Mesenchymal stem cell (in vitro differentiated cells and primary cell): ENCODE measurements around the gene ACP4.
A peak's percentile ranks its signal among the peaks of the same experiment; 100 is the strongest.

Source experiments
- DNase-seq: peaks from one replicate; pipeline ENCODE4 v3.0.0-alpha.2; 2013
- H2AFZ ChIP-seq: one replicate; pipeline ENCODE4 v1.6.1; 2013; ENCODE audit warnings: low read depth, mild to moderate bottlenecking, control low read depth, inconsistent platforms, low read length, moderate library complexity
- H2AK5ac ChIP-seq: 2 replicates; pipeline ENCODE4 v1.6.1; 2013; ENCODE audit warnings: low read length, moderate library complexity, mild to moderate bottlenecking, inconsistent platforms; ENCODE audit not compliant: severe bottlenecking
- H2BK120ac ChIP-seq: one replicate; pipeline ENCODE4 v1.6.1; 2013; ENCODE audit warnings: low read depth, mild to moderate bottlenecking, inconsistent platforms, low read length, moderate library complexity
- H2BK12ac ChIP-seq, 2 experiments: one replicate each; pipeline ENCODE4 v1.6.1; 2013; ENCODE audit warnings: inconsistent platforms in 2 of 2, low read length in 2 of 2, mild to moderate bottlenecking in 2 of 2, moderate library complexity in 2 of 2, control low read depth in 1 of 2
- H2BK15ac ChIP-seq: one replicate; pipeline ENCODE4 v1.6.1; 2013; ENCODE audit warnings: mild to moderate bottlenecking, low read depth, inconsistent platforms; ENCODE audit not compliant: poor library complexity, severe bottlenecking
- H2BK5ac ChIP-seq: 2 replicates; pipeline ENCODE4 v1.6.1; 2013; ENCODE audit warnings: low read depth, mild to moderate bottlenecking, low read length, control low read depth, inconsistent platforms; ENCODE audit not compliant: poor library complexity, severe bottlenecking
- H3K14ac ChIP-seq, 2 experiments: one replicate each; pipeline ENCODE4 v1.6.1; 2013; ENCODE audit warnings: inconsistent platforms in 2 of 2, low read length in 2 of 2, control low read depth in 1 of 2, mild to moderate bottlenecking in 1 of 2, moderate library complexity in 1 of 2
- H3K18ac ChIP-seq, 2 experiments: one replicate each; pipeline ENCODE4 v1.6.1; 2013; ENCODE audit warnings: inconsistent platforms in 2 of 2, low read length in 2 of 2, control low read depth in 1 of 2, low read depth in 1 of 2, mild to moderate bottlenecking in 1 of 2
- H3K23ac ChIP-seq, 2 experiments: one replicate each; pipeline ENCODE4 v1.6.1; 2013; ENCODE audit warnings: inconsistent platforms in 2 of 2, low read length in 2 of 2, mild to moderate bottlenecking in 2 of 2, moderate library complexity in 2 of 2, control low read depth in 1 of 2
- H3K27ac ChIP-seq: 2 replicates; pipeline ENCODE4 v1.5.1; 2013; ENCODE audit warnings: mild to moderate bottlenecking, moderate library complexity, low read length, control low read depth, inconsistent platforms; ENCODE audit not compliant: poor library complexity, severe bottlenecking
- H3K27me3 ChIP-seq, 2 experiments: 2 replicates each; pipeline versions ENCODE4 v1.6.1 to v1.7.0; 2013; ENCODE audit warnings: low read length in 2 of 2, mild to moderate bottlenecking in 2 of 2, moderate library complexity in 2 of 2, control low read depth in 1 of 2, inconsistent platforms in 1 of 2; ENCODE audit not compliant: control insufficient read depth in 1 of 2, insufficient read depth in 1 of 2
- H3K36me3 ChIP-seq, 2 experiments: 2 replicates each; pipeline versions ENCODE4 v1.6.1 to v1.7.0; 2013; ENCODE audit warnings: low read length in 2 of 2, control low read depth in 1 of 2, inconsistent platforms in 1 of 2, low read depth in 1 of 2, mild to moderate bottlenecking in 1 of 2; ENCODE audit not compliant: insufficient read depth in 2 of 2, control insufficient read depth in 1 of 2
- H3K4ac ChIP-seq, 2 experiments: one replicate each; pipeline ENCODE4 v1.6.1; 2013; ENCODE audit warnings: inconsistent platforms in 2 of 2, low read length in 2 of 2, mild to moderate bottlenecking in 2 of 2, moderate library complexity in 2 of 2, control low read depth in 1 of 2, low read depth in 1 of 2
- H3K4me1 ChIP-seq: 2 replicates; pipeline ENCODE4 v1.6.1; 2013; ENCODE audit warnings: low read depth, low read length, control low read depth; ENCODE audit not compliant: control insufficient read depth, insufficient read depth
- H3K4me2 ChIP-seq: 2 replicates; pipeline ENCODE4 v1.6.1; 2013; ENCODE audit warnings: low read length, mild to moderate bottlenecking, inconsistent platforms; ENCODE audit not compliant: poor library complexity, severe bottlenecking
- H3K4me3 ChIP-seq, 2 experiments: 2 replicates each; pipeline versions ENCODE4 v1.5.1 to v1.7.0; 2013; ENCODE audit warnings: low read length in 2 of 2, mild to moderate bottlenecking in 2 of 2, control low read depth in 1 of 2, low read depth in 1 of 2; ENCODE audit not compliant: insufficient read depth in 1 of 2
- H3K79me1 ChIP-seq: replicated peaks from 2 replicates; pipeline ENCODE4 v1.6.1; 2013; ENCODE audit warnings: mild to moderate bottlenecking, control low read depth, low read length, inconsistent platforms; ENCODE audit not compliant: poor library complexity, severe bottlenecking
- H3K9ac ChIP-seq: 2 replicates; pipeline ENCODE4 v1.7.0; 2013; ENCODE audit warnings: mild to moderate bottlenecking, low read length, moderate library complexity
- H3K9me3 ChIP-seq: 2 replicates; pipeline ENCODE4 v1.7.0; 2013; ENCODE audit warnings: mild to moderate bottlenecking, low read length; ENCODE audit not compliant: control insufficient read depth
- H4K8ac ChIP-seq: one replicate; pipeline ENCODE4 v1.6.1; 2013; ENCODE audit warnings: inconsistent platforms, mild to moderate bottlenecking, low read length, moderate library complexity
- H4K91ac ChIP-seq: one replicate; pipeline ENCODE4 v1.6.1; 2013; ENCODE audit warnings: mild to moderate bottlenecking, low read length, inconsistent platforms
- WGBS: methylation state at CpG from one replicate; pipeline ENCODE4 v1.1.7; 2013; ENCODE audit warnings: mixed read lengths; 5-methylcytosine and 5-hydroxymethylcytosine counted together

ACP4 gene

GRCh38 chr19:50796634-50797428, 6.6 kb downstream of the ACP4 start:
- Histone ChIP-seq H2BK120ac (no peak overlapping the region), H3K18ac (no peak overlapping the region), H2BK5ac (no peak overlapping the region), H3K4me3 (no peak overlapping the region), H3K27me3 (no peaks in the 10 kb centered on the region), H2AK5ac (no peak overlapping the region), H2BK15ac (no peak overlapping the region), H3K23ac (no peak overlapping the region), H4K8ac (no peak overlapping the region), H2BK12ac (no peak overlapping the region), H3K36me3 (peaks cover 38 to 62% of the 10 kb centered on the region in 2 experiments), H3K27ac (no peak overlapping the region), H3K14ac (no peak overlapping the region), H3K9me3 (no peaks in the 10 kb centered on the region), H4K91ac (no peak overlapping the region), H3K4ac (no peak overlapping the region), H3K9ac (no peak overlapping the region), H2AFZ (no peak overlapping the region), H3K79me1 (peaks cover 31% of the 10 kb centered on the region), H3K4me2 (no peak overlapping the region), H3K4me1 (peaks cover 12% of the 10 kb centered on the region)
- WGBS: 90% methylated on average over 8 of the region's 8 CpGs
- DNase-seq: no peak

- Histone ChIP-seq H2BK120ac (no peak overlapping the region), H3K9me3 (no peaks in the 10 kb centered on the region), H3K14ac (no peak overlapping the region), H3K27ac (no peak overlapping the region), H4K91ac (no peak overlapping the region), H3K27me3 (no peaks in the 10 kb centered on the region), H4K8ac (no peak overlapping the region), H3K4me3 (no peak overlapping the region), H3K18ac (no peak overlapping the region), H2BK12ac (no peak overlapping the region), H3K36me3 (peaks cover 38 to 68% of the 10 kb centered on the region in 2 experiments), H2AK5ac (no peak overlapping the region), H3K9ac (no peak overlapping the region), H3K4ac (no peak overlapping the region), H3K23ac (no peak overlapping the region), H3K79me1 (peaks cover 31% of the 10 kb centered on the region), H3K4me1 (peaks cover 14% of the 10 kb centered on the region), H2BK15ac (no peak overlapping the region), H2BK5ac (no peak overlapping the region), H2AFZ (no peak overlapping the region), H3K4me2 (no peak overlapping the region)
- WGBS: 81% methylated on average over 6 of the region's 7 CpGs
- DNase-seq: no peak
Observed at GRCh38 chr19:50797429-50797780, 7.2 kb downstream of the ACP4 start.

GRCh38 chr19:50797781-50798658, 7.8 kb downstream of the ACP4 start:
- WGBS: 88% methylated on average over 18 of the region's 18 CpGs
- Histone ChIP-seq H2BK12ac (no peak overlapping the region), H4K8ac (no peak overlapping the region), H3K36me3 (peaks cover 38 to 71% of the 10 kb centered on the region in 2 experiments), H2BK120ac (no peak overlapping the region), H3K27me3 (no peaks in the 10 kb centered on the region), H3K4ac (no peak overlapping the region), H4K91ac (peak overlapping the region; percentile 27), H3K79me1 (peaks cover 31% of the 10 kb centered on the region), H3K23ac (no peak overlapping the region), H3K4me2 (no peak overlapping the region), H3K9ac (no peak overlapping the region), H3K4me1 (peaks cover 18% of the 10 kb centered on the region), H3K9me3 (no peaks in the 10 kb centered on the region), H2BK15ac (no peak overlapping the region), H3K4me3 (no peak overlapping the region), H2AFZ (no peak overlapping the region), H3K27ac (no peak overlapping the region), H3K18ac (no peak overlapping the region), H2AK5ac (no peak overlapping the region), H2BK5ac (no peak overlapping the region), H3K14ac (no peak overlapping the region)
- DNase-seq: no peak
